K562 (cell line): Measurements from ENCODE around the gene HPSE2. TPM values are rescaled to one million over a fixed set of nuclear protein-coding genes. Genes with fewer than 3 reads are reported as not detected.

Experiments used
- ATAC-seq: fragments of 200-7000 bp; cut with Tn5 transposase; 3 replicates; pipeline ENCODE4 v1.9.1; 2020; ENCODE audit warnings: moderate library complexity
- BruUV-seq: library from RNA; stranded (reverse); fragments of 400-500 nt; replicated peaks from 2 replicates; lab custom pipeline; 2021; lab: Mats Ljungman, UMichigan
- CTCF ChIA-PET: fragments of 300-600 bp; formaldehyde crosslinking; extraction: SDS; loops from one replicate; lab custom pipeline; 2021; ENCODE audit warnings: low intra/inter-chr PET ratio; lab: Yijun Ruan, JAX
- POLR2A ChIA-PET: fragments of 300-600, 350-650 bp; sonication (Branson Sonifier 250); formaldehyde crosslinking; extraction: SDS; loops from one replicate; lab custom pipeline; 2021; ENCODE audit warnings: antibody characterized with exemption, inconsistent platforms; lab: Yijun Ruan, JAX
- DNase-seq, 4 experiments: peaks; one replicate each; pipeline versions ENCODE4 v3.0.0 to v3.0.0-alpha.2; 2011 to 2018; ENCODE audit warnings: low spot score in 3 of 4, mixed read lengths in 3 of 4; ENCODE audit errors: extremely low read depth in 1 of 4
- FAIRE-seq: peaks from 2 replicates; lab custom pipeline; 2011; peaks lifted over from hg19 to GRCh38; lab: Jason Lieb, UNC
- H2AFZ ChIP-seq: 2 replicates; pipeline ENCODE4 v1.6.0; 2011; ENCODE audit warnings: low read depth, low read length, control low read depth, inconsistent platforms
- H3K27ac ChIP-seq: fragments of 200-600 bp; 3 replicates; pipeline ENCODE4 v1.8.0; 2011; ENCODE audit warnings: low read depth, mild to moderate bottlenecking, control low read depth, inconsistent platforms, low read length, moderate library complexity, mixed read lengths; ENCODE audit errors: extremely low read depth
- H3K27me3 ChIP-seq, 2 experiments: fragments of 300-600 bp in 1 of 2; 2 replicates in 1 of 2; 3 replicates in 1 of 2; pipeline versions ENCODE4 v1.6.0 to v1.8.0; 2011; ENCODE audit warnings: inconsistent platforms in 2 of 2, low read length in 2 of 2, mild to moderate bottlenecking in 1 of 2, mixed read lengths in 1 of 2, moderate library complexity in 1 of 2; ENCODE audit not compliant: control insufficient read depth in 2 of 2, insufficient read depth in 2 of 2
- H3K36me3 ChIP-seq: fragments of 300-600 bp; 3 replicates; pipeline ENCODE4 v1.8.0; 2011; ENCODE audit warnings: mild to moderate bottlenecking, low read length, inconsistent platforms; ENCODE audit not compliant: control insufficient read depth, insufficient read depth
- H3K4me1 ChIP-seq, 2 experiments: fragments of 200-600 bp in 1 of 2; replicated peaks in 1 of 2; 2 replicates in 1 of 2; 3 replicates in 1 of 2; pipeline versions ENCODE4 v1.5.1 to v1.8.0; 2011; ENCODE audit warnings: inconsistent platforms in 2 of 2, low read length in 2 of 2, mild to moderate bottlenecking in 1 of 2, mixed read lengths in 1 of 2, moderate library complexity in 1 of 2; ENCODE audit not compliant: control insufficient read depth in 2 of 2, insufficient read depth in 2 of 2
- H3K4me2 ChIP-seq: 2 replicates; pipeline ENCODE4 v1.6.1; 2011; ENCODE audit warnings: low read length, control low read depth, inconsistent platforms, mixed read lengths; ENCODE audit not compliant: insufficient read depth
- H3K4me3 ChIP-seq: fragments of 200-600 bp; sonication (generic), shearing (Covaris generic); 2 replicates; pipeline ENCODE4 v1.5.1; 2016; ENCODE audit warnings: control low read depth, inconsistent platforms
- H3K79me2 ChIP-seq: fragments of 200-600 bp; 3 replicates; pipeline ENCODE4 v1.8.0; 2011; ENCODE audit warnings: low read length, inconsistent platforms; ENCODE audit not compliant: control insufficient read depth, insufficient read depth
- H3K9ac ChIP-seq, 2 experiments: 2 replicates each; pipeline versions ENCODE4 v1.6.0 to v1.6.1; 2011; ENCODE audit warnings: low read depth in 2 of 2, low read length in 2 of 2, control low read depth in 1 of 2, inconsistent platforms in 1 of 2, mild to moderate bottlenecking in 1 of 2, mixed read lengths in 1 of 2; ENCODE audit not compliant: insufficient read depth in 1 of 2
- H3K9me1 ChIP-seq: one replicate; pipeline ENCODE4 v1.6.0; 2011; ENCODE audit warnings: inconsistent platforms, mild to moderate bottlenecking, low read length, moderate library complexity; ENCODE audit not compliant: control insufficient read depth, insufficient read depth
- H3K9me3 ChIP-seq: replicated peaks from 2 replicates; pipeline ENCODE4 v1.5.1; 2011; ENCODE audit warnings: low read depth, low read length, inconsistent platforms; ENCODE audit not compliant: control insufficient read depth, insufficient read depth
- H4K20me1 ChIP-seq: replicated peaks from 2 replicates; pipeline ENCODE4 v1.6.1; 2011; ENCODE audit warnings: low read length, inconsistent platforms, mixed read lengths; ENCODE audit not compliant: control insufficient read depth, insufficient read depth
- ATF1 ChIP-seq, 2 experiments: fragments of 450-650 bp in 1 of 2; IDR thresholded peaks; 2 replicates each; pipeline ENCODE4 v1.6.1; 2016; ENCODE audit warnings: missing compliant biosample characterization in 1 of 2, missing genetic modification characterization in 1 of 2
- C11orf30 ChIP-seq: fragments of 450-650 bp; IDR thresholded peaks from 2 replicates; pipeline ENCODE4 v1.6.1; 2016; ENCODE audit warnings: low read depth, mild to moderate bottlenecking
- CBFA2T2 ChIP-seq: fragments of 450-650 bp; conservative IDR thresholded peaks from 2 replicates; pipeline ENCODE4 v1.6.1; 2017; ENCODE audit warnings: mild to moderate bottlenecking
- CC2D1A ChIP-seq: fragments of 450-650 bp; IDR thresholded peaks from 2 replicates; pipeline ENCODE4 v1.6.1; 2017; ENCODE audit warnings: mild to moderate bottlenecking
- ELF2 ChIP-seq: fragments of 250-450 bp; sonication (Bioruptor Pico); IDR thresholded peaks from 2 replicates; pipeline ENCODE4 v1.5.0; 2021; ENCODE audit warnings: mild to moderate bottlenecking
- FOSL1 ChIP-seq: fragments of 200-800 bp; sonication (Bioruptor generic); conservative IDR thresholded peaks from 2 replicates; pipeline ENCODE4 v1.6.1; 2016; ENCODE audit warnings: missing genetic modification characterization, missing compliant biosample characterization
- GTF2A2 ChIP-seq: IDR thresholded peaks from 2 replicates; pipeline ENCODE4 v1.6.1; 2016; ENCODE audit warnings: mild to moderate bottlenecking, missing genetic modification characterization, missing compliant biosample characterization
- KLF1 ChIP-seq: fragments of 450-650 bp; IDR thresholded peaks from 2 replicates; pipeline ENCODE4 v1.6.1; 2016; ENCODE audit warnings: missing genetic modification characterization, missing compliant biosample characterization
- LCOR ChIP-seq: sonication (generic); formaldehyde crosslinking; IDR thresholded peaks from 2 replicates; pipeline ENCODE4 v1.8.0; 2022; ENCODE audit warnings: mild to moderate bottlenecking, missing genetic modification reagents
- RFX5 ChIP-seq: IDR thresholded peaks from 2 replicates; pipeline ENCODE4 v1.6.1; 2011; ENCODE audit warnings: low read depth, mild to moderate bottlenecking, improper control_type of control experiment, low read length
- SIRT6 ChIP-seq: IDR thresholded peaks from one replicate; pipeline ENCODE4 v1.6.1; 2012; ENCODE audit warnings: low read depth, mild to moderate bottlenecking, control low read depth, inconsistent platforms, low read length, moderate library complexity
- SIX5 ChIP-seq, 2 experiments: IDR thresholded peaks; 2 replicates each; pipeline ENCODE4 v1.6.1; 2011; ENCODE audit warnings: low read length in 2 of 2, borderline replicate concordance in 1 of 2, low read depth in 1 of 2, mild to moderate bottlenecking in 1 of 2, moderate library complexity in 1 of 2; ENCODE audit not compliant: insufficient read depth in 1 of 2
- TCF3 ChIP-seq: sonication (generic); formaldehyde crosslinking; IDR thresholded peaks from 2 replicates; pipeline ENCODE4 v1.4.0; 2020; ENCODE audit warnings: mild to moderate bottlenecking, missing genetic modification reagents
- U2AF1 ChIP-seq: fragments of 200-400 bp; formaldehyde crosslinking; optimal IDR thresholded peaks from 2 replicates; pipeline ENCODE3; 2017; ENCODE audit warnings: mild to moderate bottlenecking, low read depth, low read length, moderate library complexity
- ZFP1 ChIP-seq: fragments of 450-650 bp; formaldehyde crosslinking; IDR thresholded peaks from 2 replicates; pipeline ENCODE4 v1.4.0; 2020; ENCODE audit warnings: mild to moderate bottlenecking, mixed read lengths
- ZFPM2 ChIP-seq: fragments of 250-450 bp; sonication (Bioruptor Pico); IDR thresholded peaks from 2 replicates; pipeline ENCODE4 v1.5.1; 2022; ENCODE audit warnings: mild to moderate bottlenecking
- ZNF121 ChIP-seq: sonication (generic); formaldehyde crosslinking; conservative IDR thresholded peaks from 2 replicates; pipeline ENCODE4 v1.8.0; 2022; ENCODE audit warnings: missing genetic modification reagents
- ZNF316 ChIP-seq: fragments of 450-650 bp; IDR thresholded peaks from 2 replicates; pipeline ENCODE4 v1.6.1; 2016
- ZNF518B ChIP-seq: fragments of 250-450 bp; sonication (Bioruptor Pico); IDR thresholded peaks from 2 replicates; pipeline ENCODE4 v1.5.0; 2021; ENCODE audit warnings: mild to moderate bottlenecking, moderate library complexity
- ZNF830 ChIP-seq: fragments of 250-450 bp; sonication (Bioruptor Pico); IDR thresholded peaks from 2 replicates; pipeline ENCODE4 v1.5.0; 2021; ENCODE audit warnings: mild to moderate bottlenecking
- WGBS: fragments of 100-300 bp; shearing (Covaris generic); methylation state at CpG from one replicate; pipeline ENCODE4 v1.1.6; 2016; ENCODE audit warnings: low coverage, mixed read lengths; ENCODE audit not compliant: insufficient coverage; ENCODE audit errors: missing lambda C conversion rate; 5-methylcytosine and 5-hydroxymethylcytosine counted together
- in situ Hi-C: fragments of 300-500 bp; cut with MboI; formaldehyde crosslinking; loops from 4 replicates; pipeline ENCODE4 v1.15.0; 2018; ENCODE audit warnings: inconsistent platforms, mixed read lengths
- intact Hi-C: fragments of 100-400 bp; cut with micrococcal nuclease; formaldehyde crosslinking; loops from 2 replicates; pipeline ENCODE4 v1.14.2; 2022
- polyA plus RNA-seq, 8 experiments: library from polyadenylated mRNA; depleted of rRNA in 4 of 8; stranded (reverse) in 5 of 8; unstranded in 3 of 8; fragments of >200 nt; fragmentation: Nextera tagmentation in 2 of 8; fragmentation: Illumina TruSeq in 1 of 8; extraction: Ambion mirVana in 2 of 8; extraction: Trizol in 1 of 8; gene quantifications; 2 replicates each; pipeline versions ENCODE4 v1.2.1 to v1.2.3, GENCODE V29; 2011 to 2014; ENCODE audit warnings: inconsistent platforms in 1 of 8, missing spikeins in 1 of 8
- total RNA-seq, 7 experiments: library from RNA; depleted of rRNA in 6 of 7; stranded (reverse); fragments of >200 nt in 6 of 7; fragmentation: Illumina TruSeq in 2 of 7; extraction: Trizol in 2 of 7; gene quantifications; 2 replicates each; pipeline versions ENCODE4 v1.2.1 to v1.2.3, GENCODE V29; 2011 to 2021; ENCODE audit warnings: low replicate concordance in 1 of 7
- TF ChIP-seq, protein P1 (sequence below): sonication (generic); formaldehyde crosslinking; IDR thresholded peaks from 2 replicates; pipeline ENCODE4 v1.8.1; 2022; ENCODE audit warnings: missing genetic modification reagents

Gene HPSE2
- total and polyA plus RNA-seq, 9 of the 15 experiments (the other 6 are each of a cell fraction or from before 2014, with no cell fraction given), result 0.03 to 0.10 (median 0.04) TPM; not detected in 2

DNA sequence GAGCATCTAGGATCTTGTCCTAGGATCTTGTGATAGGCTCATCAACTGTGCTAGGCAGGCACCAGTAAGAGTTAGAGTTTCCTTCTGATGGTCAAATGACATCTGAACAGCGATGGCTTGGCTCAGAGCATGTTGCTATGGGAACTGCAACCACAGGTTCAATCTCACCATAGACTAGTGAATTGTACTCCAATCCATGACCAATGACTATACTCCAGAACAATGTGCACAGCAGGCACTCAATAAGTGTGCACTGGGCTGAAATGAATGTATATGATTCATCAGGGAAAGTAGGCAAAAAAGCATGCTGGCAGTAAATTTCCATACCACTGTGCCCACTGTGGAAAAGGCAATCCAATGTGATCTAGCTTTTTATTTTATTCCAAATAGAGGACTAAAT, 625.4 kb downstream of the HPSE2 start (continued):
- TF ChIP-seq SIRT6 (no peak), SIX5 (IDR thresholded peaks at IDR 0.05; ENCODE audit: borderline replicate concordance in 1 of 2, insufficient read depth in 1 of 2, low read depth in 1 of 2, low read length in 2 of 2) (no peak), ZNF121 (CRISPR knock-in tag) (no peak)

GRCh38 chr10:98609265-98609664, 626.4 kb downstream of the HPSE2 start:
- CTCF ChIA-PET, result no interaction called here
- FAIRE-seq, result no peak
- TF ChIP-seq U2AF1 (no peak), ZFPM2 (CRISPR knock-in tag) (no peak), RFX5 (no peak), LCOR (CRISPR knock-in tag) (no peak), GTF2A2 (no peak), C11orf30 (peak; percentile 29; the same call in 1 of the 2 replicates), ZNF316 (peak; percentile 64), KLF1 (tag) (no peak), TCF3 (CRISPR knock-in tag) (no peak), CC2D1A (no peak), ZFP1 (CRISPR knock-in tag) (no peak), ZNF830 (CRISPR knock-in tag) (no peak), ZNF518B (CRISPR knock-in tag) (no peak), FOSL1 (no peak), ELF2 (CRISPR knock-in tag) (no peak), ATF1 (CRISPR knock-in tag; IDR thresholded peaks at IDR 0.05) (no peak), ATF1 (tag; IDR thresholded peaks at IDR 0.05) (no peak), CBFA2T2 (no peak)
- TF ChIP-seq, protein P1, sequence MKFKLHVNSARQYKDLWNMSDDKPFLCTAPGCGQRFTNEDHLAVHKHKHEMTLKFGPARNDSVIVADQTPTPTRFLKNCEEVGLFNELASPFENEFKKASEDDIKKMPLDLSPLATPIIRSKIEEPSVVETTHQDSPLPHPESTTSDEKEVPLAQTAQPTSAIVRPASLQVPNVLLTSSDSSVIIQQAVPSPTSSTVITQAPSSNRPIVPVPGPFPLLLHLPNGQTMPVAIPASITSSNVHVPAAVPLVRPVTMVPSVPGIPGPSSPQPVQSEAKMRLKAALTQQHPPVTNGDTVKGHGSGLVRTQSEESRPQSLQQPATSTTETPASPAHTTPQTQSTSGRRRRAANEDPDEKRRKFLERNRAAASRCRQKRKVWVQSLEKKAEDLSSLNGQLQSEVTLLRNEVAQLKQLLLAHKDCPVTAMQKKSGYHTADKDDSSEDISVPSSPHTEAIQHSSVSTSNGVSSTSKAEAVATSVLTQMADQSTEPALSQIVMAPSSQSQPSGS (CRISPR knock-in tag), result no peak

More at GRCh38 chr10:98609265-98609664, 626.4 kb downstream of the HPSE2 start:
- WGBS, result 3% methylated on average over 2 of the region's 2 CpGs
- H3K4me3 ChIP-seq, result no peak overlapping the region
- no peak for ATAC-seq
- H3K27ac ChIP-seq, result no peak overlapping the region
- H3K4me2 ChIP-seq, result no peak overlapping the region
- H3K79me2 ChIP-seq, result no peaks in the 10 kb centered on the region
- H3K36me3 ChIP-seq, result no peaks in the 10 kb centered on the region
- H3K9me3 ChIP-seq, result no peaks in the 10 kb centered on the region
- intact Hi-C loops, result no loop called here
- in situ Hi-C loops, result no loop called here
- H3K27me3 ChIP-seq, result no peaks in the 10 kb centered on the region; a peak in 1 of 5 replicates
- no peaks in the 10 kb centered on the region for H4K20me1 ChIP-seq
- H2AFZ ChIP-seq, result no peak overlapping the region
- H3K4me1 ChIP-seq, result no peaks in the 10 kb centered on the region
- no peak overlapping the region for H3K9ac ChIP-seq
- DNase-seq, result no peak
- POLR2A ChIA-PET, result no interaction called here
- no peaks in the 10 kb centered on the region for H3K9me1 ChIP-seq
- BruUV-seq, result no TSS peak
